GM23338 (cell line): Measurements from ENCODE around the gene MIAT.

Experiments
- CREB1 ChIP-seq: fragments of 250-450 bp; sonication (Bioruptor Pico); IDR thresholded peaks from 2 replicates; pipeline ENCODE4 v1.5.0; 2020; ENCODE audit warnings: low read depth, mild to moderate bottlenecking, moderate library complexity
- EZH2 ChIP-seq: fragments of 200-600 bp; sonication (generic); IDR thresholded peaks from one replicate; pipeline ENCODE4 v1.8.0; 2017; ENCODE audit warnings: antibody characterized with exemption, mild to moderate bottlenecking, low read depth; ENCODE audit not compliant: unreplicated experiment
- EZH2phosphoT487 ChIP-seq: fragments of 200-600 bp; sonication (generic); IDR thresholded peaks from one replicate; pipeline ENCODE4 v1.8.1; 2018; ENCODE audit warnings: antibody characterized with exemption; ENCODE audit not compliant: unreplicated experiment
- JUNB ChIP-seq: IDR thresholded peaks from one replicate; pipeline ENCODE4 v1.6.1; 2016; ENCODE audit warnings: antibody characterized with exemption; ENCODE audit not compliant: unreplicated experiment
- NANOG ChIP-seq: IDR thresholded peaks from 2 replicates; pipeline ENCODE4 v1.6.1; 2016; ENCODE audit warnings: antibody characterized with exemption, borderline replicate concordance
- POLR2AphosphoS5 ChIP-seq: IDR thresholded peaks from 2 replicates; pipeline ENCODE4 v1.6.1; 2016; ENCODE audit warnings: antibody characterized with exemption, low read depth
- REST ChIP-seq: IDR thresholded peaks from one replicate; pipeline ENCODE4 v1.6.1; 2018; ENCODE audit warnings: antibody characterized with exemption; ENCODE audit not compliant: unreplicated experiment
- STAT1 ChIP-seq: IDR thresholded peaks from one replicate; pipeline ENCODE4 v1.6.1; 2016; ENCODE audit warnings: antibody characterized with exemption; ENCODE audit not compliant: unreplicated experiment
- ZNF114 ChIP-seq: fragments of 250-450 bp; sonication (Bioruptor Pico); IDR thresholded peaks from 2 replicates; pipeline ENCODE4 v1.5.0; 2020; ENCODE audit warnings: mild to moderate bottlenecking, moderate library complexity
- ZNF462 ChIP-seq: fragments of 250-450 bp; sonication (Bioruptor Pico); IDR thresholded peaks from 2 replicates; pipeline ENCODE4 v1.5.0; 2020; ENCODE audit warnings: mild to moderate bottlenecking, moderate library complexity
- TF ChIP-seq, protein P1 (sequence below), 2 experiments: fragments of 200-600 bp in 1 of 2; sonication (generic) in 1 of 2; conservative IDR thresholded peaks; 2 replicates each; pipeline versions ENCODE4 v1.5.1 to v1.6.1; 2016 to 2017; ENCODE audit warnings: antibody characterized with exemption in 2 of 2, low read depth in 2 of 2, mild to moderate bottlenecking in 2 of 2, moderate library complexity in 1 of 2
- TF ChIP-seq, protein P2 (sequence below): IDR thresholded peaks from 2 replicates; pipeline ENCODE4 v1.6.1; 2016; ENCODE audit warnings: antibody characterized with exemption

GRCh38 chr22:26687439-26687838 is 30.1 kb downstream of the MIAT start:
- TF ChIP-seq CREB1 (CRISPR knock-in tag) = no peak
- TF ChIP-seq, protein P1, sequence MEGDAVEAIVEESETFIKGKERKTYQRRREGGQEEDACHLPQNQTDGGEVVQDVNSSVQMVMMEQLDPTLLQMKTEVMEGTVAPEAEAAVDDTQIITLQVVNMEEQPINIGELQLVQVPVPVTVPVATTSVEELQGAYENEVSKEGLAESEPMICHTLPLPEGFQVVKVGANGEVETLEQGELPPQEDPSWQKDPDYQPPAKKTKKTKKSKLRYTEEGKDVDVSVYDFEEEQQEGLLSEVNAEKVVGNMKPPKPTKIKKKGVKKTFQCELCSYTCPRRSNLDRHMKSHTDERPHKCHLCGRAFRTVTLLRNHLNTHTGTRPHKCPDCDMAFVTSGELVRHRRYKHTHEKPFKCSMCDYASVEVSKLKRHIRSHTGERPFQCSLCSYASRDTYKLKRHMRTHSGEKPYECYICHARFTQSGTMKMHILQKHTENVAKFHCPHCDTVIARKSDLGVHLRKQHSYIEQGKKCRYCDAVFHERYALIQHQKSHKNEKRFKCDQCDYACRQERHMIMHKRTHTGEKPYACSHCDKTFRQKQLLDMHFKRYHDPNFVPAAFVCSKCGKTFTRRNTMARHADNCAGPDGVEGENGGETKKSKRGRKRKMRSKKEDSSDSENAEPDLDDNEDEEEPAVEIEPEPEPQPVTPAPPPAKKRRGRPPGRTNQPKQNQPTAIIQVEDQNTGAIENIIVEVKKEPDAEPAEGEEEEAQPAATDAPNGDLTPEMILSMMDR (conservative IDR thresholded peaks at IDR 0.05; ENCODE audit: low read depth in 2 of 2) = no peak
- no peak for TF ChIP-seq STAT1
- no peak for TF ChIP-seq EZH2
- TF ChIP-seq, protein P2, sequence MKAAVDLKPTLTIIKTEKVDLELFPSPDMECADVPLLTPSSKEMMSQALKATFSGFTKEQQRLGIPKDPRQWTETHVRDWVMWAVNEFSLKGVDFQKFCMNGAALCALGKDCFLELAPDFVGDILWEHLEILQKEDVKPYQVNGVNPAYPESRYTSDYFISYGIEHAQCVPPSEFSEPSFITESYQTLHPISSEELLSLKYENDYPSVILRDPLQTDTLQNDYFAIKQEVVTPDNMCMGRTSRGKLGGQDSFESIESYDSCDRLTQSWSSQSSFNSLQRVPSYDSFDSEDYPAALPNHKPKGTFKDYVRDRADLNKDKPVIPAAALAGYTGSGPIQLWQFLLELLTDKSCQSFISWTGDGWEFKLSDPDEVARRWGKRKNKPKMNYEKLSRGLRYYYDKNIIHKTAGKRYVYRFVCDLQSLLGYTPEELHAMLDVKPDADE = no peak
- TF ChIP-seq NANOG = no peak
- no peak for TF ChIP-seq POLR2AphosphoS5
- TF ChIP-seq REST = no peak
- TF ChIP-seq ZNF462 (CRISPR knock-in tag) = no peak
- TF ChIP-seq EZH2phosphoT487 = no peak
- no peak for TF ChIP-seq JUNB
- no peak for TF ChIP-seq ZNF114 (CRISPR knock-in tag)
